Middle frontal gyrus (tissue), 1 donor: ENCODE results near the gene BRD4.

ENCODE experiments used
- DNase-seq: peaks from one replicate; pipeline ENCODE4 v3.0.0-alpha.2; 2015; ENCODE audit warnings: low spot score; ENCODE audit errors: extremely low spot score

BRD4 gene

DNA sequence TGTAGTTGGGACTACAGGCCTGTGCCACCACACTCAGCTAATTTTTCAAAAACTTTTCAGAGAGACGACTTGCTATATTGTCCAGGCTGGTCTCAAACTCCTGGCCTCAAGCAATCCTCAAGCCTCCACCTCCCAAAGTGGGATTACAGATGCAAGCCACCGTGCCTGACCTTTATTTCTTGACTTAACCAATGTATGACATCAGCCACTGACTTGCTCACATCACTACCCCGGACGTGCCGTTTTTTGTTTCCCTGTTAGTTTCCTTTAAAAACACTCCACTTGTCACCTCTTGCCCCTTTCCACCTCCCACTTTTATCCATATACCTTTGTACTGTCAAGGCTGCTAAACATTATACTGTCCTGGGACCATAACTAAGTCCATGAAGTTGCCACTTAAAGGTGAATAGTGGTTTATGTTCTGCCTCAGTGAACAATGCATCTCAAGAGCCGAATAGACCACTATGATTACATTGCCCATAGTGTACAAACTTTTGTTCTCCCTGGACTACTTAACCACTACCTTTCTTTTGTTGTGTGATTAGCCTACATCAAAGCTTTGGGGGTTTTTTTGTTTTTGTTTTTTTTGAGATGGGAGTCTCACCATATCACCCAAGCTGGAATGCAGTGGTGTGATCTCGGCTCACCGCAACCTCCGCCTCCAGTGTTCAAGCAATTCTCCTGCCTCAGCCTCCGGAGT, 97.8 kb downstream of the BRD4 start:
- DNase-seq = no peak

DNA sequence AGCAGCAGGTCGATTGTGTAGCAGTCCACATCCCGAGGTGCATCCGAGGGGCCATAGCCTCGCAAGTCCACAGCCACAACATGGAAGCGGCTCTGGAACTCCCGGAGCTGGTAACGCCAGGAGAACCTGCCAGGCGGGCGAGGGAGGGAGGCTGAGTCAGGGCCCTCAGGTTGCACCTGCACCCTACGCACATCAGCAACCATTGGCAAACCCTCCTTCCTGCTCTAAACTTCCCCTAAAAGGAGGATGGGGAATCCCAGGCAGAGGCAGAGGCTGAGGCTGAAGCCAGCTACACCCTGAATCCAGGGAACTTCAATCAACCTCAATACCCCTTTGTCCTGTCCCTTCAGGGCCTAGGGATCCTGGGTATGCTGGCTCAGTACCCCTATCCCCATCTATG, 101.1 kb downstream of the BRD4 start:
- no peak for DNase-seq

DNA sequence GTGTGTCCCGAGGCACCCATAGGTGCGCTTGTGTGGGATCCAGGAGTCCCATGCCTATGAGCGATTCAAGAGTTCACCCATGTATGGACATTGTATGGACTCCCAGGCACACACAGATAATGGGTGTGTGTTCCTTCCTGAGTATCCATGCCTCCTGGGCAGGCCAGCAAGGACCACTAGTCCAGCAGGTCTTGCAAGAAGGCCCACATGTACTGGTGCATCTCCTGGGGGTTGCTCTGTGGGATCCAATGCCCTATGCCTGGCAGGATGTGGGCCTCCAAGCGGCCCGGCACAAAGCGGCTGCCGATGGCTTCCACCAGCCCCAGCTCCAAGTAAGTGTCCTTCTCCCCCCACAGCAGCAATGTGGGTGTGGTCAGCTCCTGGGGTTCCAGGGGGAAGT, 105.1 kb downstream of the BRD4 start:
- DNase-seq = no peak

DNA sequence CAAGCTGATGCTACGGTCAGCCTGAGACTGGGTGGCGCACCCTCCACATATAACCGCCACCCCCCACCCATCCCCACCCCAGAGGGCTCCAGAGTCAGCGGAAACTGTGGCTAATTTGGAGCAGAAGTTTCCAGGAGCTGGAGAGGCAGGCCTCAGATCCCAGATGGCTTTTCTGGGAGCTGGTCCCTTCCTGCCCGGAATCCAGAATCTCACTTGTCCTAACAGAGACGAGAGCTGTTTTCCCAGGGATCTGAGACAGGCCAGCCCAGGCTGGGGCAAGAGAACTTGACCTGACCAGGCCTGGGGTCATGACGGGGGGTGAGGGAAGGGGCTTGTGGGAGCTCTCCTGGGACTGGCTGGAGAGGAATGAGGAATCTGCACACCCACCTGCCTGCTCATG, 106.6 kb downstream of the BRD4 start:
- no peak for DNase-seq

DNA sequence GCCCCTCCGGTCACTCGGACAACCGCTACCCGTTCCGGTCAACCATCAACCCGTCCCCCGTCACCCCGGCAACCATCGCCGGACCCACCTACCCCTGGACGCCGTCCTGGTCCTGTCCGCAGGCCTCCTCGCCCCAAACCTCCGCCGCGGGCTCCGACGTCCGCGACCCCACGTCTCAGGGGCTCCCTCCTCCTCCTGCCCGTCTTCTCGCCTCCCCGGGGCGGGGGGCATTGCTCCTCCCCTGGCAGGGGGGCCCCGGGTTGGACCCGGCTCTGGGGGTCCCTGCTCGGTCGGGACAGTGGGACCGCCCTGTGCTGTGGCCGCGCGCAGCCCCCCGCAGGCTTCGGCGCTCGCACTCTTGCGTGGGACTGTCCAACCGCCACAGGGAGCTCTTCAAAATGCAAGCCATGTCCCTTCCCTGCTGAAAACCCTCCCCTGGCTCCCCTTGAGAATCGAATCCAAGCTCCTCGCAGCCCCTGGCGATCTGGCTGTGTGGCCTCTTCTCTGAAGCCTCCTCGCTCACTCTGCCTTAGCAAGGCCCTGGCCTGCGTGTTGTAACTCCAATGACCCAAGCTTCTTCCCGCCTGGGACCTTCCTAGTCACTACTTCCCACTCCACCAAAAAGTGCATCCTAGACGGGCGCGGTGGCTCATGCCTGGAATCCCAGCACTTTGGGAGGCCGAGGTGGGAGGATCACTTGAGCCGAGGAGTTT, 108.5 kb downstream of the BRD4 start:
- no peak for DNase-seq

DNA sequence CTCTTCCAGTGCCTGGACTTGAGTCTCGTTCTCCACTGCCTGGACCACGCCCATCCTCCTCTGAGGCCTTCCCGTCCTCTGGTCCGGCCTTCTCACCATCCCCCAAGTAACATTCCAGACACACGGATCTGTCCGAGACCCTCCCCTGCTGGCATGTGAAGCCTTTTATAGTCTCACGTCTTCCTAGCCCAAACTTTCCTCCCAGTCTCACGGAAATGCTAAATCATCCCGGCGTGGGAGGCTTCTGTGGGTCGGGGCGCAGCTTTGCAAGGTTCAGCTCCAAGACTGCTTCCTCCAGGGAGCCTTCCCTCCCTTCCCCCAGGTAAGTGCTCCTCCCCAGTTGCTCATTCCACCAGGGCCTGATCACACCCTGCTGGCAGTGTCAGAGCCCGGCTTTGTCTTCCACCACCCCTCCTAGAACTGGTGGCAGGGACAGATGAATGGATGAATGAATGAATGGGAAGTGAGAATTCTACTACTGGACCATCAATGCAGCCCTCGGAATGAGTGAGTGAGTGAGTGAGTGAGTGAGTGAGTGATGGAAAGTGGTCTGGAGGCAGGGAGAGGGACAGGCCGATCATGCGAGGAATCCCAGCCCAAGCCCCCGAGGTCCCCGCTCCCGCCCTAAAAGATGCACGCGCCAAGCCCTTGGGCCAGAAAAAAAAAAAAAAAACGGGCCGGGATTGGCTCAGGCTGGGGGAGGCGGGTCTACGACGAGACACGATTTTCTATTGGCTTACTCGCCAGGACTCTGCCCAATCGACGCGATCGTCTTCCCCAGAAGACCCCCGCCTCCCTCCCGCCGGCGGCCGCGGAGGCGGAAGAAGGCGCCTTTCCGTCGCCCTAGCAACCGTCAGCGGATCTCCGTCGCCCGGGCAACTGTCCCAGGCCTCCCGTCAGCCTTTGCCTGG, 109.3 kb downstream of the BRD4 start:
- DNase-seq = peak; percentile 87

DNA sequence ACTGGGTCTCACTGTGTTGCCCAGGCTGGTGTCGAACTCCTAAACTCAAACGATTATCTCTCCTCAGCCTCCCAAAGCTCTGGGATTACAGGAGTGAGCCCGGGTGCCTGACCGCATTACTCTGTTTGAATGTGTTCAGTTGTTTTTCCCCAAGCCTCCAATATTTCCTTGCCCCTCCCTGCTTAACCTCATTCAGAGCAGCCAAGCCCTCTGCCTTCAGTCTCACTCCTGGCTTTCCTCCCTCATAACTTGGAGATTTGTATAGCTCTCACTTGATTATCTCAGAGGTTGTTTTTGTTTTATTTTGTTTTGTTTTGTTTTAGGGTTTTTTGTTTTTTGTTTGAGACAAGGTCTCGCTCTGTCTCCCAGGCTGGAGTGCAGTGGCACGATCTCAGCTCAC, 111.5 kb downstream of the BRD4 start:
- DNase-seq = no peak

DNA sequence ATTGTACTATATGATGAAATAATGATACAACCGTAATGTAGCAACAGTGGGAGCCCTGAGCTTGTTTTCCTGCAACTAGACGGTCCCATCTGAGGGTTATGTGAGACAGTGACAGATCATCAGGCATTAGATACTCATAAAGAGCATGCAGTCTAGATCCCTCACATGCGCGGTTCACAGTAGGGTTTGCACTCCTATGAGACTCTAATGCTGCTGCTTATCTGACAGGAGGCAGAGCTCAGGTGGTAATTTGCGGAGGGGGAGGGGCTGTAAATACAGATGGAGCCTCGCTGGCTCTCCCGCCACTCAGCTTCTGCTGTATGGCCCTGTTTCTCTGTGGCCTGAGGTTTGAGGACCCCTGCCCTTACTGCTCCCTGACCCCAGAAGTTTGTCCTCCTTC, 113.8 kb downstream of the BRD4 start:
- DNase-seq = no peak

DNA sequence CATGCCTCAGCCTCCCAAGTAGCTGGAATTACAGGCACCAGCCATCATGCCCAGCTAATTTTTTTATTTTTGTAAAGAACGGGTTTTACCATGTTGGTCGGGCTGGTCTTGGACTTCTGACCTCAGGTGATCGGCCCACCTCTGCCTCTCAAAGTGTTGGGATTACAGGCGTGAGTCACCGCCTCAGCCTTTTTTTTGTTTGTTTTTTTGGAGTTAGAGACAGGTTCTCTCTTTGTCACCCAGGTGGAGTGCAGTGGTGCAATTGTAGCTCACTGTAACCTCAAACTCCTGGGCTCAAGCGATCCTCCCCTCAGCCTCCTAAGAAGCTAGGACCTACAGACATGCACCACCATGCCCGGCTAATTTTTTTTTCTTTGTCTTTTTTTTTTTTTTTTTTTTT, 116.0 kb downstream of the BRD4 start:
- no peak for DNase-seq

DNA sequence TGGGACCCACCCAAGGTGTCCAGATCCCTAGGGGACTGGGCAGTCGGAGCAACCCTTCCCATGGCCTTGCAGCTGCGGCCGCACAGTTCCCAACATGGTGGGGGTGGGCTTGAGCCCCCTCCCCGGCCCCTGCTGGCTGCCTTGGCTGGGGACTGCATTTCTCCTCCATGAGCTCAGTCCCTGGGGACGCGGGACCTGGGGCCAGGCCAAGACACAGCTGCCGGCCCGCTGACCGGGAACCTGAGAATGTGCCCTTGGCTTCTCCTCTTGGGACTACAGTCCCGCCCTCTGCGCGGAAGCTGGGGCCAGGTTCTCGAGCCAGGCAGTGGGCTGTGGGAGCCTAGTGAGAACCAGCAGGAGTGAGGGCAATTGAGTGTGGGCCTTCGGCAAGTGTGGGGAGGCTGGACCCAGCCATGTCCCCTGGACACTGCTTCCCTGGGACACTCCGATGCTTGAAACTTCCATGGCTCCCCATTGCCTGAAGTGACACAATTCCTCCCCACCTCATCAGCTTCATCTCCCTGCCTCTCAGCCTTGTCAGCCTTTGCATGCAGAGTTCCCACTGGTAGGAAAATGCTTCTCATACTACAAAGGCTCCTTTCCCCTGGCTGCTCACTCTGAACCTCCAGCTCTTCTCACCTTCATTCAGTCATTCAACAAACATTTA, 118.5 kb downstream of the BRD4 start:
- no peak for DNase-seq

DNA sequence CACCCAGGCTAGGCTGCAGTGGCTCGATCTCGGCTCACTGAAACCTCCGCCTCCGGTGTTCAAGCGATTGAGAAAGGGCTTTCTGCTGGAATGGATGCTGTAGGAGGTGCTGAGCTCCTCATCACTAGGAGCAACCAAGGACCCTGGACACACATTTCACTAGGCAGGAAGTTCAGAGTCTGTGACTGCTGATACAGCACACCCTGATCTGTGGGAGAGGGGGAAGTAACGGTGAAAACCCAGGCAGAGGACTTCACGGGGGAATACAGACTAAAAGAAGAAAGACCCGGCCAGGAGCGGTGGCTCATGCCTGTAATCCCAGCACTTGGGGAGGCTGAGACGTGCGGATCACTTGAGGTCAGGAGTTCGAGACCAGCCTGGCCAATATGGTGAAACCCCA, 119.6 kb downstream of the BRD4 start:
- DNase-seq = no peak

DNA sequence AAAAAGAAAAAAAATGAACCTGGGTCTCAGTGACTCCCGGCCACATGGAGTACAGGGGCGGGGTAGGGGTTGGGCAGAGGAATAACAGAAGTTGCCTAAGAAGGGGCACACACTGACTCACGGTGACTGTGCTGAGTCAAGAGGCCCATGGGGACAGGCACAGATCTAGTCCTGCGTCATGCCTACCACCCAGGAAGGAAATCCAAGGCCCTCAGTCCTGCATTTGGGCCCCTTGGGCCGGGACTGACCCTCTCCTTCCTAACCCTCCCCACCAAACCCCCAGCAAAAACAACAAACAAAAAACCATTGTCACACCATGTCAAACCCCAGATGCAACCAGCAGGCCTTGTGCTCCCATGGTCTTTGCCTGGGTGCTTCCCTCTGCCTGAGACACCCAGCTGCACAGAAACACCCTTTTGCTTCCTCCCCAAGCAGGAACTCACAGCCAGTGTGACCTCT, 122.0 kb downstream of the BRD4 start:
- DNase-seq = no peak

DNA sequence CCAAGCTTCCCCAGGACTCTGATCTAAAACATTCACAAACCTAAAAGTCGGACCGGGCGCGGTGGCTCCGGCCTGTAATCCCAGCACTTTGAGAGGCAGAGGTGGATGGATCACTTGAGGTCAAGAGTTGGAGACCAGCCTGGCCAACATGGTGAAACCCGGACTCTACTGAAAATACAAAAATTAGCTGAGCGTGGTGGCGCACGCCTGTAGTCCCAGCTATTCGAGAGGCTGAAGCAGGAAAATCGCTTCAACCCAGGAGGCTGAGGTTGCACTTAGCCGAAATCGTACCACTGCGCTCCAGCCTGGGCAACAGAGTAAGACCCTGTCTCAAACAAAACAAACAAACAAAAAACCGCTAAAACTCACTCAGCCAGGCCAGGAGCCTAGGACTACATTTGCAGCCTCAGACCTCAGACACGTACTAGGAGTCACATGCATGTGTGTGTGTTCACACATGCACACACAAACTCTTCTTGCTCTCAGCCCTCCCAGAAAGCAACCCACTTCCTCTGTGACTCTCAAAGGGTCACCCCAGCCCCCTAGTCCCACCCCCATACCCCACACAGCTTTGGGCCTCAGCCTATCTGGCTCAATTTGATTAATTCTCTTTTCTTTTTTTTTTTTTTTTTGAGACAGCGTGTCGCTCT, 130.8 kb downstream of the BRD4 start:
- no peak for DNase-seq

DNA sequence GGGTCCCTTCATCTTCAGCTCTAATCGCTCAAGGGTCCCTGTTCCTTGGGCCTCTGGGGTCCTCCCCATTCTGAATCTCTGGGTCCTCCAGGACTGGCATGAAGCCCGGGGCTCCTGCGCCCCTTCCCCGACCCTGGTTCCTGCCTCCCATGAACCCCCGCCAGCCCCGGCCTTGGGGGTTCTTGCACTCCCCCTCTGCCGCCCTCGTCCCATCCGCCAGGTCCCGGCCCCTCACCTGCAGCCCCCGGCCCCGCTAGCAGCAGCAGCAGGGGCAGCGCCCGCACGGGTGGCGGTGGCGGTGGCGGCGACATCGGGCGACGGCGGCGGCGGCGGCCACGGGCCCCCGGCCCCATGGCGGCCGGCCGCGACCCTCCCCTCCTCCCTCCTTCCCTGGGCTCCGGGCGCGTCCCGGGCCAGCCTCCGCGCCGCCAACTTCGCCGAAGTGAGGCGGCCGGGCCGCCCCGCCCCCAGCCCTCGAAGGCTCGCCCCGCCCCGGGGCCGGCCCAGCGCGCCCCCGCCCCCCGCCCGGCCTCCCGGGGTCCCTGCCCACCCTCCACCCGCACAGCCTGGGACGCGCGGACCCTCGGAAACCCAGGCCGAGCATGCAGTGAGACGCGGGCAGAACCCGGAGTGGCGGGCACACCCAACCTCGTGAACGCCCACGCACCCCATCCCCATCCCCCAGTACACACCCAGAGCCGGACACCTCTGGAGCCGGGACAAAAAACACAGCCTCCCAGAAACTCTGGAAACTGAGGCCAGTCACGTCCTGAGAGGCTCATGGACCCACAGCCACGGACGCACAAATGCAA, 131.6 kb downstream of the BRD4 start, which contains the start of gene NOTCH3:
Gene NOTCH3 (minus strand): TSS at position 443 of the 812 bp plus-strand sequence. CDS start 90 bp downstream, at position 353.
- no peak for DNase-seq

DNA sequence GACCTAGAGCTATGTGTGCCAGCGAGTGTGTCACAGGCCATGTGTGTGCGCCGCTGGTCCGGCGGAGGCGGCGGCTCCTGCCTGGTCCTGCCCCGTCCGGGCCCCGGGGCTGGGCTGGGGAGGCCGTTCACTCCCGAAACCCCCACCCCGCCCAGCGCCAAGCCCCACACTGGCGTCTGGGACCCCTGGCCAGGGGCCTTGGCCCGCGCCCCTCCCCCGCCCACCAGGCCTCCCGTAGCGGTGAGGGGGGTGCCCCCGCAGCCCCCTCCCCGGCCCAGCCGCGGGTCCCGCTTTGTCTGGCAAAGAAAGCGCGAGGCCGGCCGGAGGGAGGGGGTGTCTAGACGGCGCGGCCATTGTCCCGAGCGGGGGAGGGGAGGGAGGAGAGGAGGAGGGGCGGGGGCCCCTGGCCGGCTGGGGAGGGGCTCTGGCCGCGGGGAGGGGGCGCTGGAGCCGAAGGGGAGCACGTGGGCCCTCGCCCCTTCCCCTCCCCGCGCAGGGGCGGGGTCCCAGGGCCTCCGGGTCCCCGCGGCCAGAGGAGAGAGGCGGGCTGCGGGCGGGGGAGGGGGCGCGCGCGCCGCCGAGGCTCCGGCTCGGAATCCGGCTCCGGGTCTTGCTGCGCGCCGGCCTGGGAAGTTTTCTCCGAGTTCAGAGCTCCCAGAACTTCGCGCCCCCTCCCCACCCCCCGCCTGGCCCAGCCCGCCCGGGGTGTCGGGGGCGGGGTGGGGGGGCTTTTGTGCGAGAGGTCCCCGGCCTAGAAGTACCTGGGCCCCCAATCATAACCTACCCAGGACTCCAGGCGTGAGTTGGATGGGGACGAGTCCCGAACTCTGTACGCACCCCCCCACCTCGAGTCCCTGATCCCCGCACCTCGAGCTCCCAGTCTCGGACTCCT, 132.4 kb downstream of the BRD4 start:
- DNase-seq = no peak

DNA sequence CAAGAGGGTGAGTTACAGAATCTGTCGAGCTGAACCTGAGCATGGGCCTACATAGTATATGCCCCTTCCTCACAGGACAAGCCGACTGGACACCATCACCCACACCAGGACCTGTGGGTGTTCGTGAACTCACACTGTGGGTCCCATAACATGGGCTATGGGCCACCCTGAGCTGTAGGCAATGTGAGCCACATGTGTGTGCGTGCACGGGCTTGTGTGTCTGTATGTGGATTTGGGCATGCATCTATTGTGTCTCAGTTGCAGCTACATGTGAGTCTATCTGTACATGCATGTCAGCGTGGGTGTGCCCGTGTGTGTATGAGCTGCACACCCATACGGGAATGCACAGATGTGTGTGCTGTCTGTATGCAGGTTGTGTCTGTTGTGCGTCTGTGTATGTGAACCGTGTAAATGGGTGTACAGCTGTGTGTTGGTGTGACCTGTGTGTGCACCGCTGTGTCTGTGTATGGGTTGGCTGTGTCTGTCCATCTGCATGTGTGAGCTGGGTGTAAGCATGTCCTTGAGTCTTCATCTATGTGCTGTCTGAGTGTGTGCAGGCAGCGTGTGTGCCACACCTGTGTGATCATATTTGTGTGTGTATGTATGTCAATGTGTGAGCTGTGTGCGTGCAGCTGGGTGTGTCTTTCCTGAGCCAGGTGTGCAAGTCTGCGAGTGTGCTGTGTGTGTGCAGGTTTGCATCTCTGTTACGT, 133.2 kb downstream of the BRD4 start:
- DNase-seq = no peak

DNA sequence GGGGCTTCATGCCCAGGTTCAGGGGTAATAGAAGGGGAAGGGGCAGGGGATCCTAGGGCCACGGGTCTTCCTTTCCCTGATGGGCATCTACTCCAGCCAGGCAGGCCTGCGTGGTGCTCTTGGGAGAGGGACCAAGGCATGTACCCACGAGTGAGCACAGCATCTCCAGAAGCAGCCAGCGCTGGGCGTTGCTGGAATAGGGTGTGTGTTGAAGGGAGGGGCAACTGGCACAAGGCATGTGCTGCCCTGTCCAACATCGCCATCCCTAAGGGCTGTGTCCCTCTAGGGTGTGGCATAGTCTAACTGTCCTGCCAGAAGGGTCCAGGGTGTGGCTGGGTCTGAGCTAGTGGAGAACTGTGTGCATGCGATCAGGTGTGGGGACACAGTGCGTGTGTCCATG, 134.4 kb downstream of the BRD4 start:
- no peak for DNase-seq

DNA sequence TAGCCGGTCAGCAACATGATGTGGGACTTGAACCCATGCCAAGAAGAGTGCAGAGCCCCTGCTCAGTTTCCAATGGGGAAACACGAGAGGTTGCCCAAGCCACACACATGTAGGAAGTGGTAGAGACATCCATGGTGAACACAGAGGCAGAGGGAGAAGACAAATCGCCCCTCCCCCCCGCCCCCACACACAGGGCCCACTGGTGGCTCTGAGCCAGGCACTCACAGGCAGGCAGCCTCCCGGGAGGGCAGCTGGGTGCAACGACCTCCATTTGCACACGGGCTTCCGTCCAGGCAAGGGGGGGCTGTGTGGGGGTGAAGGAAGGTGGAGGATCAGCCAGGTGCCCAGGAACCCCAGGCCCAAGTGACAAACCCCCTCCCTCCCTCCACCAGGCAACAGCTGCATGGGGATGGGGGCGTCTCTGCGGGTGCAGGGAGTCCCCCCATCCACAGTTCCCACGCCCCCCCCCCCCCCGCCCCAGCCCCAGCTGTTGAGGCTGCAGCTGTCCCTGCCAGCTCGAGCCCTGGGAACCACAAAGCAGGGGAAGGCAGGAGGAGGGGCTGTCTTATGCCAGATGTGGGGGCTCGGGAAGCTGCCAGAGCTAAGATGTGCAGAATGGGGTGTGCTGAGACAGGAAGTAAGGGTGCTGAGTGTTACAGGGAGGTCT, 134.9 kb downstream of the BRD4 start:
- no peak for DNase-seq
